ENCODE data around the gene PANK2.
"Not testable (repeated sequence)": the region's sequence is repeated elsewhere in the genome, so short reads cannot be mapped to it uniquely, and the experiment has no call there.

Gene PANK2

DNA sequence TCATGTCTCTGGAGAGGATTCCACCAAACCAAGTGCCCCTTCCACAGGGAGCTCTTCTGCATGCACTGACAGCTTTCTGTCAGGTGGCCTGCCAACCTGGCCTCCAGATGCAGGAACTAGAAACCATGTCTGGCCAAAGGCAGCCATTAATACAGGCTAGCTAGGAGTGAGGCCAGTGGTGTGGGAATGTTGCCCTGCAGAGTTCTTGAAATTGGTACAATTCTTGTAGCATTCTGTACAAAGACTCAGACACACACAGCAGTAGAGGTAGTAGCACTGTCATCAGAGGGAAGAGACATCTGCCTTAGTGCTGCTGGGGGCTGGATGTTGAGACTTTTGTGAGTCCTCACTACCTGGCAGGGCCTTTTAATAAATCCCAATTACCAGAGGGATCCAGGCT is 77.4 kb downstream of the PANK2 start:
- H3K27me3 Mint-ChIP-seq, result no peaks in the 10 kb centered on the region
- no peak overlapping the region for H3K27ac Mint-ChIP-seq
- H3K4me1 Mint-ChIP-seq, result peaks cover 17% of the 10 kb centered on the region
- peaks cover 8% of the 10 kb centered on the region for H3K36me3 Mint-ChIP-seq
- no peaks in the 10 kb centered on the region for H3K9me3 Mint-ChIP-seq
- H3K4me3 Mint-ChIP-seq, result no peak overlapping the region

DNA sequence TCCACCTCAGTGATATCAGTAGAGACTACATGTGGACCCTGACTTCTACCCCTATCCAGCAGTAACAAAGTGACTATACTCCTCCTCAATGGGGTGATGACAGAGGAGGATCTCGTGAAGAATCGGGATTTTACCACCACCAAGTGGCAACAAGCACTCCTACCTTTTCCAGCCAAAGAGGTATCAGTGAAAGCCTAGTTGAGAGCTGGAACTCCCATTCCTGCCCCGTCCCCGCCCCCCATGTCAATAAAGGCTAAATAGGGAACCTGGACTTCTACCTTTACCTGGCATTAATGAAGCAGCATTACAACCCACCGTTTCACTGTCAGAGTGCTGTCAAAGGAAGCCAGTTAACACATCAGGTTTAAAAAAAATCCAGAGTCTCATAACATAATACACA is 80.8 kb downstream of the PANK2 start:
- H3K9me3 Mint-ChIP-seq, result no peaks in the 10 kb centered on the region
- H3K4me1 Mint-ChIP-seq, result peaks cover 25% of the 10 kb centered on the region
- H3K4me3 Mint-ChIP-seq, result no peak overlapping the region
- peaks cover 8% of the 10 kb centered on the region for H3K36me3 Mint-ChIP-seq
- H3K27ac Mint-ChIP-seq, result no peak overlapping the region
- H3K27me3 Mint-ChIP-seq, result no peaks in the 10 kb centered on the region

DNA sequence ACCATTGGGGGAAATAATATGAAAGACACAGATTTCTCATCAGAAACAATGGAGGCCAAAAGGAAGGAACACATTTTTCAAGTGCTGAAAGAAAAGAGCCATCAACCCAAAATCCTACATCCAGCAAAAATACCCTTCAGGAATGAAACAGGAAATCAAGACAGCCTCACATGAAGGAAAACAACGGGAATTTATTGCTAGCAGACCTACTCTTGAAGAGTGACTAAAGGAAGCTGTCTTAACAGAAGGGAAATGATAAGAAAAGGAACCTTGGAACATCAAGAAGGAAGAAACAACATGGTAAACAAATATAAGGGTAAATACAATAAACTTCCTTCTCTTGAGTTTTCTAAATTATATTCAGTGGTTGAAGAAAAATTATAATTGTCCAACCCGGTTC is 82.0 kb downstream of the PANK2 start:
- H3K4me1 Mint-ChIP-seq, result peaks cover 25% of the 10 kb centered on the region
- H3K4me3 Mint-ChIP-seq, result no peak overlapping the region
- H3K27ac Mint-ChIP-seq, result no peak overlapping the region
- peaks cover 10% of the 10 kb centered on the region for H3K36me3 Mint-ChIP-seq
- H3K9me3 Mint-ChIP-seq, result no peaks in the 10 kb centered on the region
- H3K27me3 Mint-ChIP-seq, result no peaks in the 10 kb centered on the region

DNA sequence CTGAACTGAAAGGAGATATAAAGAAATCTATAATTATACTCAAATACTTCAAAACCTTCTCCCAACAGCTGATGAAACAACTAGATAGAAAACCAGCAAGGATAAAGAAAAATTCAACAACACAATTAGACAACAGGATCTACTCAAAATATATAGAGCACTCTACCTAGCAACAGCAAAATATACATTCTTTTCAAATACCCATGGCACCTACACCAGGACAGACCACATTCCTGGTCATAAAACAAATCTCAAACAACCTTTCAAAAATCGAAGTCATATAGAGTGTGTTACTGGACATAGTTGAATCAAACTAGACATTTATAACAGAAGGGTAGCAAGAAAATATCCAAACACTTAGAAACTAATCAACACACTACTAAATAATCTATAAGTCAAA is 83.0 kb downstream of the PANK2 start:
- Mint-ChIP-seq H3K27me3 (no peaks in the 10 kb centered on the region), H3K36me3 (peaks cover 9% of the 10 kb centered on the region), H3K4me1 (peaks cover 27% of the 10 kb centered on the region), H3K4me3 (no peak overlapping the region), H3K9me3 (no peaks in the 10 kb centered on the region), H3K27ac (no peak overlapping the region)

DNA sequence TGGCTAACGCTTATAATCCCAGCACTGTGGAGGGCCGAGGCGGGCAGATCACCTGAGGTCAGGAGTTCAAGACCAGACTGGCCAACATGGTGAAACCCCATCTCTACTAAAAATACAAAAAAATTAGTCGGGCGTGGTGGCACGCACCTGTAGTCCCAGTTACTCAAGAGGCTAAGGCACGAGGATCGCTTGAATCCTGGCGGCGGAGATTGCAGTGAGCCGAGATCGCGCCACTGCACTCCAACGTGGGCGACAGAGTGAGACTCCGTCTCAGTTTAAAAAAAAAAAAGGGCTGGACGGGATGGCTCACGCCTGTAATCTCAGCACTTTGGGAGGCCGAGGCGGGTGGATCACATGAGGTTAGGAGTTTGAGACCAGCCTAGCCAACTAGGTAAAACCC is 83.4 kb downstream of the PANK2 start:
- not testable (repeated sequence) for H3K4me3 Mint-ChIP-seq, H3K9me3 Mint-ChIP-seq, H3K36me3 Mint-ChIP-seq, H3K27me3 Mint-ChIP-seq, H3K27ac Mint-ChIP-seq
- peaks cover 28% of the 10 kb centered on the region for H3K4me1 Mint-ChIP-seq

DNA sequence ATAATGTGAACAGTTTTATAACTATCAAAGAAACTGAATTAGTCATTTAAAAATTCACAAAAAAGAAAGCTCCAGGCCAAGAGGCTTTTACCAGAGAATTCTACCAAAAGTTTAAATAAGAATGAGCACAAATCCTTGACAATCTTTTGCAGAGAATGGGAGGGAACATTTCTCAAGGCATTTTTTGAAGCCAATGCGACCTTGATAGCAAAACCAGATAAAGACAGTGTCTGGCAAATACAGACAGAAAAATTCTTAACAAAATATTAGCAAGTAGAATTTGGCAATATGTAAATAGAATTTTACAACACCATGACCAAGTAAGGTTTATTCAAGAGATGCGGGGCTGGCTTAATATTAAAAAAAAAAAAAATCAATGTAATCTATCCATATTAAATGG is 84.5 kb downstream of the PANK2 start:
- peaks cover 10% of the 10 kb centered on the region for H3K36me3 Mint-ChIP-seq

DNA sequence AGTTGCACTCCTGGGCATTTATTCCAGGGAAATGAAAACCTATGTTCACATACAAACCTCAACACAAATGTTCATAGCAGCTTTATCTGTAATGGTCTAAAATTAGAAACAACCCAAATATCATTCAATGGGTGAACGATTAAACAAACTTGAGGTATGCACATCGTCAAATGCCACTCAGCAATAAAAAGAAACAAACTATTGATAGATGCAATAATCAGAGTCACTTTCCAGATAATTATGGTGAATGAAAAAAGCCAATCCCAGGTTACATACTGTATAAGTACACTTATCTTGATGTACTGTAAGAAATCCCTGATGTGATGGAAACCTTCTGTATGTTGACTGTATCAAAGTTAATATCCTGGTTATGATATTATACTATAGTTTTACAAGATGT is 87.3 kb downstream of the PANK2 start:
- peaks cover 7% of the 10 kb centered on the region for H3K36me3 Mint-ChIP-seq
- no peak overlapping the region for H3K27ac Mint-ChIP-seq
- no peaks in the 10 kb centered on the region for H3K9me3 Mint-ChIP-seq
- no peaks in the 10 kb centered on the region for H3K27me3 Mint-ChIP-seq
- H3K4me3 Mint-ChIP-seq, result no peak overlapping the region
- peaks cover 32% of the 10 kb centered on the region for H3K4me1 Mint-ChIP-seq

More for the DNA sequence above, 84.5 kb downstream of the PANK2 start:
- no peaks in the 10 kb centered on the region for H3K27me3 Mint-ChIP-seq
- H3K4me1 Mint-ChIP-seq, result peaks cover 24% of the 10 kb centered on the region
- H3K4me3 Mint-ChIP-seq, result no peak overlapping the region
- no peaks in the 10 kb centered on the region for H3K9me3 Mint-ChIP-seq
- no peak overlapping the region for H3K27ac Mint-ChIP-seq
